CD4-positive, alpha-beta T cell treated with Interleukin-6 at 100 ng/mL for 8 hours (primary cell): Measurements from ENCODE around the gene RLF.

Experiments
- DNase-seq: peaks from one replicate; pipeline ENCODE4 v3.0.0-alpha.2; 2020; ENCODE audit warnings: mixed read lengths, low spot score

Gene RLF

DNA sequence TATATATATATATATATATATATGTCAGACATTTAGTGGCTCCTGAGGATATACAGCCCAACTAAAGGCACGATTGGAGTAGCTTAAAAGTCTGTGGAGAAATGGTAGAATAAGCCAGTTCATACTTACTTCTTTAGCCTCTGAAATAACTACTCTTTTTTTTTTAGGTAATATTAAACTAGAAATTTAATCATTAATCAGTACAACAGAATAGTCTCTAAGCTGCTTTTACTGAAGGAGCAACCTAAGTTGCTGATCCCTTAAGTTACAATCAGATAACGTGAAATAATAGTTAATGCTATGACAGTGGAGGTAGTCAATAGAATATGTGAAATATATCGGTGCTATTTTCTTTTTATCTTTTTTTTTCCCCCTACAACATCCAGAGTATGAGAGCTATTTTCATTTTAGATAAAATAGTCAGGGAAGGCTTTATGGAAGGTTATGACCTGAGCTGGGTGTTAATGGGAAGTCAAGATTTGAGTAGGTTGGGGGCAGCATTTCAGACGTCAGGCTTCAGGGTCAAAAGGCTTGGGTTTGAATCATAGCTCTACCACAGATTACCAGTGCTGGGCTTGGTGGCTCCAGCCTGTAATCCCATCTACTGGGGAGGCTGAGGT is 112.5 kb downstream of the RLF start:
- DNase-seq = no peak

DNA sequence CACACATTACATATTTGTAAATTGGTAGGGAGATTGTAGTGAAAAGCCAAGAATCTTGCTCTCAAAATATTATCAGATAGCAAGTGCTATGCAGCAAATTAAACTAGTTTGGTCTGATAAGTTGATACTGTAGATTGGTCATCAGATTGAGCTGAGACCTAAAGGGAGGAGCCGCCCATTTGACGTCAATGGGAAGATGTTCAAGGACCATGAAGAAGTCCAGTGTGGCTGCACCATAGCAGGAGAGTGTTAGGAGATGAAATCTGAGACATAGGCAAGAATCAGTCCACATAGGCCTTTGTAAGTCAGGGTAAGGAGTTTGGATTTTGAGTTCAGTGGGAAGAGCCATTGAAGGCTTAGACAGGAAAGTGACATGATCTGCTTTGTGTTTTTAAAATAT is 113.1 kb downstream of the RLF start:
- no peak for DNase-seq

DNA sequence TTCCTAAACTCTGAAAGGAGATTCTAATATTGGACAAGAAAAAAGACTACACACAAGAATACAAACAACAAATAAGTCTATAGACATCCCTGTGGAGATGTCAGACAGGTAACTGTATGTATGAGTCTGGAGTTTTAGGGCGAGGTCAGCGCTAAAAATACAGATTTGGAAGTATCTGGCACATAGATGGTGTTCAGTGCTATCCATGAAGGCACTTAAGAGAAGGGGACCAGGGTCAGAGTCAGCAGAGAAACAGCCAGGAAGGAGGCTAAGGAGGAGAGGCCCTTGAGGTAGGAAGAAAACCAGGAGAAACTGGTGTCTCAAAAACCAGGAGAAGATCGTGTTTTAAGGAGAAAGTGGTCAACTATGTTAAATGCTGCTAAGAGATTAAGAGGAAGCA is 114.9 kb downstream of the RLF start:
- no peak for DNase-seq

DNA sequence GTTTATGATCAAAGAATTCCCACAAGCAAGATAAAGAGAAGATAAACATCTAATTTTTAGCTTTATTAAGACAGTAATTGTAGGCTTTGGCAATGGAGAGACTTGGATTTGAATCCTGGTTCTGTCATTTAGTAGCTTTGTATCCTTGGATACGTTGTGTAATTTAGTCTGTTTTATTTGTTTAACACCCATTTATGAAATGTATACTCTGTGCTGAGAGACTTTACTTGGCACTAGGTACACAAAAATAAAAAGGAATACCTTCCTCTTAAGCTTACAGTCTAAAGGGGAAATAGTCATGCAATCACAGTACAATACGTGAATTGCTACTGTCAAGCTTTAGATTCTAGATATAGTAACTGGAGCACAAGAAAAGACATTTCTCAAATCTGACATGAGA is 120.7 kb downstream of the RLF start:
- DNase-seq = no peak
